HEK293 (cell line): ENCODE measurements around the gene KRTAP4-16.

Experiments
- CTCF ChIA-PET: fragments of 350-600 bp; formaldehyde crosslinking; extraction: SDS; loops from one replicate; lab custom pipeline; 2021; ENCODE audit warnings: antibody characterized with exemption; lab: Yijun Ruan, JAX
- POLR2A ChIA-PET: fragments of 300-600 bp; formaldehyde crosslinking; extraction: SDS; loops from one replicate; lab custom pipeline; 2020; ENCODE audit warnings: antibody characterized with exemption, inconsistent platforms; lab: Yijun Ruan, JAX
- H3K27ac ChIP-seq: fragments of 200-500 bp; sonication (Bioruptor generic); 2 replicates; pipeline ENCODE4 v1.5.1; 2014; ENCODE audit warnings: low read depth, low read length, control low read depth, inconsistent platforms; ENCODE audit errors: extremely low read depth
- H3K36me3 ChIP-seq, 2 experiments: fragments of 200-500 bp in 1 of 2; sonication (Bioruptor generic) in 1 of 2; 1 replicate in 1 of 2; 2 replicates in 1 of 2; pipeline ENCODE4 v1.5.1; 2014 to 2017; ENCODE audit warnings: inconsistent platforms in 2 of 2, low read length in 2 of 2; ENCODE audit not compliant: control insufficient read depth in 2 of 2, insufficient read depth in 1 of 2
- H3K4me1 ChIP-seq: fragments of 200-500 bp; sonication (Bioruptor generic); 2 replicates; pipeline ENCODE4 v1.5.1; 2014; ENCODE audit warnings: mild to moderate bottlenecking, low read length, inconsistent platforms; ENCODE audit not compliant: control insufficient read depth, insufficient read depth
- H3K4me3 ChIP-seq: 2 replicates; pipeline ENCODE4 v1.5.1; 2011; ENCODE audit warnings: low read depth, mild to moderate bottlenecking, control low read depth, low read length, moderate library complexity
- H3K9me3 ChIP-seq: fragments of 200-500 bp; sonication (Bioruptor generic); 2 replicates; pipeline ENCODE4 v1.5.1; 2014; ENCODE audit warnings: low read depth, low read length, inconsistent platforms; ENCODE audit not compliant: control insufficient read depth, insufficient read depth
- BCL6B ChIP-seq: fragments of 450-650 bp; formaldehyde crosslinking; IDR thresholded peaks from 2 replicates; pipeline ENCODE4 v1.5.1; 2017; ENCODE audit warnings: missing biosample characterization, missing genetic modification characterization
- EGR2 ChIP-seq: fragments of 450-650 bp; formaldehyde crosslinking; IDR thresholded peaks from 2 replicates; pipeline ENCODE4 v1.5.1; 2016; ENCODE audit warnings: low read depth, missing biosample characterization, missing genetic modification characterization
- HOXC10 ChIP-seq: sonication (generic); formaldehyde crosslinking; IDR thresholded peaks from 2 replicates; pipeline ENCODE4 v1.8.1; 2023; ENCODE audit warnings: mild to moderate bottlenecking, missing genetic modification reagents
- MYNN ChIP-seq: fragments of 450-650 bp; formaldehyde crosslinking; IDR thresholded peaks from 2 replicates; pipeline ENCODE4 v1.5.1; 2016; ENCODE audit warnings: missing biosample characterization, missing genetic modification characterization, borderline replicate concordance
- ZNF138 ChIP-seq: fragments of 450-650 bp; formaldehyde crosslinking; IDR thresholded peaks from 2 replicates; pipeline ENCODE4 v1.5.1; 2016; ENCODE audit warnings: missing biosample characterization, missing genetic modification characterization, borderline replicate concordance
- ZNF146 ChIP-seq: fragments of 450-650 bp; formaldehyde crosslinking; IDR thresholded peaks from 2 replicates; pipeline ENCODE4 v1.5.1; 2016; ENCODE audit warnings: missing biosample characterization, missing genetic modification characterization
- ZNF202 ChIP-seq: fragments of 450-650 bp; formaldehyde crosslinking; IDR thresholded peaks from 2 replicates; pipeline ENCODE4 v1.5.1; 2016; ENCODE audit warnings: missing biosample characterization, missing genetic modification characterization, borderline replicate concordance
- ZNF23 ChIP-seq: fragments of 450-650 bp; formaldehyde crosslinking; IDR thresholded peaks from 2 replicates; pipeline ENCODE4 v1.5.1; 2016; ENCODE audit warnings: missing biosample characterization, missing genetic modification characterization, borderline replicate concordance
- ZNF433 ChIP-seq: fragments of 450-650 bp; formaldehyde crosslinking; IDR thresholded peaks from 2 replicates; pipeline ENCODE4 v1.5.1; 2016; ENCODE audit warnings: missing biosample characterization, missing genetic modification characterization, low read depth
- ZNF610 ChIP-seq: fragments of 450-650 bp; formaldehyde crosslinking; IDR thresholded peaks from 2 replicates; pipeline ENCODE4 v1.5.1; 2016; ENCODE audit warnings: missing biosample characterization, missing genetic modification characterization, borderline replicate concordance
- ZNF785 ChIP-seq: fragments of 450-650 bp; formaldehyde crosslinking; IDR thresholded peaks from 2 replicates; pipeline ENCODE4 v1.5.1; 2016; ENCODE audit warnings: missing biosample characterization, missing genetic modification characterization
- ZNF837 ChIP-seq: fragments of 450-650 bp; formaldehyde crosslinking; IDR thresholded peaks from 2 replicates; pipeline ENCODE4 v1.5.1; 2016; ENCODE audit warnings: missing biosample characterization, missing genetic modification characterization
- TF ChIP-seq, protein P1 (sequence below): fragments of 450-650 bp; formaldehyde crosslinking; conservative IDR thresholded peaks from 2 replicates; pipeline ENCODE4 v1.5.1; 2016; ENCODE audit warnings: low read depth, missing biosample characterization, missing genetic modification characterization
- TF ChIP-seq, protein P2 (sequence below): fragments of 450-650 bp; formaldehyde crosslinking; IDR thresholded peaks from 2 replicates; pipeline ENCODE4 v1.5.1; 2016; ENCODE audit warnings: missing biosample characterization, missing genetic modification characterization
- TF ChIP-seq, protein P3 (sequence below): fragments of 450-650 bp; formaldehyde crosslinking; IDR thresholded peaks from 2 replicates; pipeline ENCODE4; 2016; ENCODE audit warnings: missing biosample characterization, missing genetic modification characterization

The KRTAP4-16 gene

GRCh38 chr17:41126412-41126811 lies 24.4 kb upstream of the KRTAP4-16 start:
- no peak overlapping the region for H3K4me3 ChIP-seq
- TF ChIP-seq EGR2 (tag by site-specific recombination) (no peak), ZNF146 (tag by site-specific recombination) (peak; percentile 56)
- TF ChIP-seq, all 188 proteins: peak for 1
- Histone ChIP-seq H3K27ac (no peak overlapping the region), H3K9me3 (no peaks in the 10 kb centered on the region; the same call in 1 of the 2 replicates), H3K4me1 (no peaks in the 10 kb centered on the region), H3K36me3 (no peaks in the 10 kb centered on the region)
- CTCF ChIA-PET: interaction anchor here (0.6 kb wide), 1 partner anchor 164 kb away, joined by 4 read pairs; no protein-coding TSS in a partner anchor
- POLR2A ChIA-PET: no interaction called here

DNA sequence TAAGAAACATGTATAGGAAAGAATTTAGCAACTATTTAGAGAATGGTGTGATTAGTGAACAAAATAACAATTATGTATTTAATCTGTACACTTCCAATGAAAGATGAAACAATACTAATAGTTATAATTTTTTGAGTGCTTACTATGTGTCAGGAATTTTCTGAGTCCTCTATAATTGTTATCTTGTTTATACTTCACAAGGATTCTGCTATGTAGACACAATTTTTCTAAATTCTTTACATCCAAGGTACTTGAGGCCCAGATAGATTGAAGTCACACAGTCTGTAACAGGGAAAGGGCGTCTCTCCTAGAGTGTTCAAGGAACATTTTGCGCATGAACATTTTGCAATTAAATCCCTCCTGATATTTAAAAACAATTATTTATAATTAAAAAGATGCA lies 23.1 kb upstream of the KRTAP4-16 start:
- Histone ChIP-seq H3K36me3 (no peaks in the 10 kb centered on the region), H3K27ac (no peak overlapping the region), H3K4me1 (no peaks in the 10 kb centered on the region), H3K9me3 (no peaks in the 10 kb centered on the region; the same call in 1 of the 2 replicates), H3K4me3 (no peak overlapping the region)
- CTCF ChIA-PET: no interaction called here
- TF ChIP-seq ZNF785 (tag by site-specific recombination): no peak
- no peak for TF ChIP-seq ZNF202 (tag by site-specific recombination)
- TF ChIP-seq ZNF146 (tag by site-specific recombination): no peak
- TF ChIP-seq ZNF837 (tag by site-specific recombination): no peak
- TF ChIP-seq, protein P1, sequence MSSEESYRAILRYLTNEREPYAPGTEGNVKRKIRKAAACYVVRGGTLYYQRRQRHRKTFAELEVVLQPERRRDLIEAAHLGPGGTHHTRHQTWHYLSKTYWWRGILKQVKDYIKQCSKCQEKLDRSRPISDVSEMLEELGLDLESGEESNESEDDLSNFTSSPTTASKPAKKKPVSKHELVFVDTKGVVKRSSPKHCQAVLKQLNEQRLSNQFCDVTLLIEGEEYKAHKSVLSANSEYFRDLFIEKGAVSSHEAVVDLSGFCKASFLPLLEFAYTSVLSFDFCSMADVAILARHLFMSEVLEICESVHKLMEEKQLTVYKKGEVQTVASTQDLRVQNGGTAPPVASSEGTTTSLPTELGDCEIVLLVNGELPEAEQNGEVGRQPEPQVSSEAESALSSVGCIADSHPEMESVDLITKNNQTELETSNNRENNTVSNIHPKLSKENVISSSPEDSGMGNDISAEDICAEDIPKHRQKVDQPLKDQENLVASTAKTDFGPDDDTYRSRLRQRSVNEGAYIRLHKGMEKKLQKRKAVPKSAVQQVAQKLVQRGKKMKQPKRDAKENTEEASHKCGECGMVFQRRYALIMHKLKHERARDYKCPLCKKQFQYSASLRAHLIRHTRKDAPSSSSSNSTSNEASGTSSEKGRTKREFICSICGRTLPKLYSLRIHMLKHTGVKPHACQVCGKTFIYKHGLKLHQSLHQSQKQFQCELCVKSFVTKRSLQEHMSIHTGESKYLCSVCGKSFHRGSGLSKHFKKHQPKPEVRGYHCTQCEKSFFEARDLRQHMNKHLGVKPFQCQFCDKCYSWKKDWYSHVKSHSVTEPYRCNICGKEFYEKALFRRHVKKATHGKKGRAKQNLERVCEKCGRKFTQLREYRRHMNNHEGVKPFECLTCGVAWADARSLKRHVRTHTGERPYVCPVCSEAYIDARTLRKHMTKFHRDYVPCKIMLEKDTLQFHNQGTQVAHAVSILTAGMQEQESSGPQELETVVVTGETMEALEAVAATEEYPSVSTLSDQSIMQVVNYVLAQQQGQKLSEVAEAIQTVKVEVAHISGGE (tag by site-specific recombination): no peak
- no peak for TF ChIP-seq ZNF23
- TF ChIP-seq ZNF138 (tag by site-specific recombination): no peak
- TF ChIP-seq, protein P2, sequence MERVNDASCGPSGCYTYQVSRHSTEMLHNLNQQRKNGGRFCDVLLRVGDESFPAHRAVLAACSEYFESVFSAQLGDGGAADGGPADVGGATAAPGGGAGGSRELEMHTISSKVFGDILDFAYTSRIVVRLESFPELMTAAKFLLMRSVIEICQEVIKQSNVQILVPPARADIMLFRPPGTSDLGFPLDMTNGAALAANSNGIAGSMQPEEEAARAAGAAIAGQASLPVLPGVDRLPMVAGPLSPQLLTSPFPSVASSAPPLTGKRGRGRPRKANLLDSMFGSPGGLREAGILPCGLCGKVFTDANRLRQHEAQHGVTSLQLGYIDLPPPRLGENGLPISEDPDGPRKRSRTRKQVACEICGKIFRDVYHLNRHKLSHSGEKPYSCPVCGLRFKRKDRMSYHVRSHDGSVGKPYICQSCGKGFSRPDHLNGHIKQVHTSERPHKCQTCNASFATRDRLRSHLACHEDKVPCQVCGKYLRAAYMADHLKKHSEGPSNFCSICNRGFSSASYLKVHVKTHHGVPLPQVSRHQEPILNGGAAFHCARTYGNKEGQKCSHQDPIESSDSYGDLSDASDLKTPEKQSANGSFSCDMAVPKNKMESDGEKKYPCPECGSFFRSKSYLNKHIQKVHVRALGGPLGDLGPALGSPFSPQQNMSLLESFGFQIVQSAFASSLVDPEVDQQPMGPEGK: no peak
- TF ChIP-seq, protein P3, sequence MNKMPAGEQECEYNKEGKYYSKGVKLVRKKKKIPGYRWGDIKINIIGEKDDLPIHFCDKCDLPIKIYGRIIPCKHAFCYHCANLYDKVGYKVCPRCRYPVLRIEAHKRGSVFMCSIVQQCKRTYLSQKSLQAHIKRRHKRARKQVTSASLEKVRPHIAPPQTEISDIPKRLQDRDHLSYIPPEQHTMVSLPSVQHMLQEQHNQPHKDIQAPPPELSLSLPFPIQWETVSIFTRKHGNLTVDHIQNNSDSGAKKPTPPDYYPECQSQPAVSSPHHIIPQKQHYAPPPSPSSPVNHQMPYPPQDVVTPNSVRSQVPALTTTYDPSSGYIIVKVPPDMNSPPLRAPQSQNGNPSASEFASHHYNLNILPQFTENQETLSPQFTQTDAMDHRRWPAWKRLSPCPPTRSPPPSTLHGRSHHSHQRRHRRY (tag by site-specific recombination): no peak
- TF ChIP-seq HOXC10: no peak
- no peak for TF ChIP-seq ZNF433 (tag by site-specific recombination)
- no peak for TF ChIP-seq BCL6B (tag by site-specific recombination)
- TF ChIP-seq ZNF610 (tag by site-specific recombination): no peak
- TF ChIP-seq MYNN (tag by site-specific recombination): no peak
- POLR2A ChIA-PET: no interaction called here
